ENCODE data around the gene TBC1D4. TPM values are rescaled to one million over a fixed set of nuclear protein-coding genes. Genes with fewer than 3 reads are reported as not detected.
"Not testable (repeated sequence)": the region's sequence is repeated elsewhere in the genome, so short reads cannot be mapped to it uniquely, and the experiment has no call there.

TBC1D4 gene
- total and polyA plus RNA-seq, 8 donors: 16.6 to 31.7 (median 26.8) TPM

GRCh38 chr13:75316427-75316826 is 165.5 kb downstream of the TBC1D4 start:
- Histone ChIP-seq H3K9me3 (no peaks in the 10 kb centered on the region), H3K27me3 (no peaks in the 10 kb centered on the region), H3K4me1 (peaks cover 5 to 7% of the 10 kb centered on the region in 2 donors), H3K36me3 (no peaks in the 10 kb centered on the region), H3K27ac (no peak overlapping the region), H3K4me3 (no peak overlapping the region)
- intact Hi-C loops (cut with DNase I): no loop called here
- DNase-seq (no peak), ATAC-seq (peak; percentile 22)
- no peak for TF ChIP-seq CTCF (IDR thresholded peaks at IDR 0.05)

GRCh38 chr13:75312884-75313520 is 169.0 kb downstream of the TBC1D4 start:
- intact Hi-C loops (cut with DNase I): no loop called here
- DNase-seq: no peak
- Histone ChIP-seq H3K4me3 (no peak overlapping the region), H3K36me3 (no peaks in the 10 kb centered on the region), H3K9me3 (no peaks in the 10 kb centered on the region), H3K27ac (no peak overlapping the region), H3K4me1 (peaks cover 5 to 7% of the 10 kb centered on the region in 2 donors), H3K27me3 (no peaks in the 10 kb centered on the region)
- no peak for TF ChIP-seq CTCF (IDR thresholded peaks at IDR 0.05)
- no peak for ATAC-seq

GRCh38 chr13:75309981-75310580 is 171.9 kb downstream of the TBC1D4 start:
- H3K9me3 ChIP-seq: no peaks in the 10 kb centered on the region
- ATAC-seq: no peak
- intact Hi-C loops (cut with DNase I): no loop called here

GRCh38 chr13:75308222-75308621 is 173.7 kb downstream of the TBC1D4 start:
- Histone ChIP-seq H3K27ac (no peak overlapping the region), H3K4me3 (no peak overlapping the region), H3K4me1 (no peaks in the 10 kb centered on the region), H3K36me3 (no peaks in the 10 kb centered on the region), H3K9me3 (no peaks in the 10 kb centered on the region), H3K27me3 (no peaks in the 10 kb centered on the region)
- ATAC-seq (no peak), DNase-seq (no peak)
- intact Hi-C loops (cut with DNase I): no loop called here
- no peak for TF ChIP-seq CTCF (IDR thresholded peaks at IDR 0.05)

More at GRCh38 chr13:75309981-75310580, 171.9 kb downstream of the TBC1D4 start:
- Histone ChIP-seq H3K36me3 (no peaks in the 10 kb centered on the region), H3K4me3 (no peak overlapping the region), H3K27ac (no peak overlapping the region), H3K27me3 (no peaks in the 10 kb centered on the region), H3K4me1 (no peaks in the 10 kb centered on the region)
- no peak for DNase-seq
- no peak for TF ChIP-seq CTCF (IDR thresholded peaks at IDR 0.05)

- Histone ChIP-seq H3K27me3 (no peaks in the 10 kb centered on the region), H3K36me3 (no peaks in the 10 kb centered on the region), H3K4me1 (no peaks in the 10 kb centered on the region), H3K4me3 (no peak overlapping the region), H3K27ac (no peak overlapping the region), H3K9me3 (no peaks in the 10 kb centered on the region)
- TF ChIP-seq CTCF (IDR thresholded peaks at IDR 0.05): no peak
- DNase-seq (no peak), ATAC-seq (no peak)
- intact Hi-C loops (cut with DNase I): no loop called here
These were observed 174.5 kb downstream of the TBC1D4 start for GRCh38 chr13:75307370-75307949.

- H3K4me1 ChIP-seq; intact Hi-C loops (cut with DNase I); H3K36me3 ChIP-seq; ATAC-seq; H3K9me3 ChIP-seq; H3K27ac ChIP-seq; DNase-seq; H3K4me3 ChIP-seq; H3K27me3 ChIP-seq: not testable (repeated sequence)
These were observed 175.0 kb downstream of the TBC1D4 start for GRCh38 chr13:75306967-75307366.

Measured in left lung (tissue), 10 donors.